Measurements from ENCODE around the gene KCNS1.
"Not testable (repeated sequence)": the region's sequence is repeated elsewhere in the genome, so short reads cannot be mapped to it uniquely, and the experiment has no call there.

Gene KCNS1

GRCh38 chr20:45073221-45073620, 27.7 kb downstream of the KCNS1 start:
- no peak for DNase-seq

- DNase-seq = no peak
Measured at GRCh38 chr20:45072066-45072465, 28.9 kb downstream of the KCNS1 start.

DNA sequence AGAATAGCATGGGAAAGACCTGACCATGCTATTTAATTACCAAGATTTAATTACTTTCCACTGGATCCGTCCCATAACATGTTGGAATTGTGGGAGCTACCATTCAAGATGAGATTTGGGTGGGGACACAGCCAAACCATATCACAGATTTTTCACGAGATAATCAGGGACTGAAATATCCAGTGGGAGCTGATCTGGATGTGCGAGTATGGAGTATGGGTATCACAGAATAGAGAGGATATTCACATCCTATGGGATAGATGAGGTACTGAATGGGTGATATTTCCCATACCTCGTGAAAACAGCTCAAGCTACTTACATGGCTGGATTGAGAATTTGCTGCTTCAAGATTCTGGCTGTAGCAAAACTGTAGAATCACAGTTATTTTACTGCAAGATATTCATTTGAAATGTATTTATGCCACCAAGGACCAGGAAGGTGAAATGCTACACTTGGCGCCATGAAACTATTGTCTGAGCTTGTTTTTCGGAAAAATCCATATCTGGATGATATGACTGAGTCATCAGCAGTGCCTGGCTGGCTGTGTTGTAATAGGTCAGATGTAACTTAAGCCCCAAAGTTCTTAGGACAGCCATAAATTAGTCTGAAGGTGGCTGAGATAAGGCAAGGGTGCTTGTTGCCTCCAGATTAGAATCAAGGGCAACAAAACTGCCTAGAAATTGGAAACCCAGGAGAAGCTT, 29.8 kb downstream of the KCNS1 start:
- DNase-seq = no peak

DNA sequence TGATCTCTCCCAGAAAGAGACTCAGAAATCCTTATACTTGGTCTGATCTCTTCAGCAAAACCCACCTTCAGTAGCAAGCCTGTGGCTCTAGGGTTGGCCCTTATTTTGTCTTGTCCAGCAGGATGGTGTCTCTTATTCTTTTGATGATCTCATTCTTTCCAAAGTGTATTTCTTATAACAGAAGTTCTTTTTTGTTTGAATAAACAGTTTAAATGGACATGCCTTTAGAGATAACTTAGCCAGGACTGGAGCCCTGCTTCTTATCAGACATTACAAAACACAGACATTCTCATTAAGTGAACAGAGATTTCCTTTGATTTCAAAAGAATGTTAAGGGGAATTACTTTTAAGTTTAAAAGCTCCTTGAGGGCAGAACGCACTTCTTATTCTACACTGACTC, 31.7 kb downstream of the KCNS1 start:
- DNase-seq = no peak

DNA sequence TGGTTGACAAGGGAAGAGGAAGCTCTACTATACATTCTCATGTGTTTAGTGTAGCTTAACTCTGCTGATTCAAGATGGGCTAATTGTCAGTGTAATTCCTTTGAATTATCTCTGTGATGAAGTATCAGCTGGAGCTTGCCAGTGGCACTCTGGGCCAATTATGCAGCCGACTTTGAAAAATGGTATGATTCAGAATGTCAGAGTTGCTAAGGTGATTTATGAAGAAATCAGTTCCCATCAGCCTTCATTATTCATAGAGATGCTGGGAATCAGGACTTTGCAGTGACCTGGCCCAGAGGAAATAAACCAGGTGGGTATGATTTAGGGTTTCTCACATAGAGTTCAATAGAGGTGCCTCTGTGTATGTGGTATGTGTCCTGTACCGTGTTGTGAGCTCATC, 33.4 kb downstream of the KCNS1 start:
- DNase-seq = no peak

GRCh38 chr20:45067087-45067486, 33.8 kb downstream of the KCNS1 start:
- no peak for DNase-seq

DNA sequence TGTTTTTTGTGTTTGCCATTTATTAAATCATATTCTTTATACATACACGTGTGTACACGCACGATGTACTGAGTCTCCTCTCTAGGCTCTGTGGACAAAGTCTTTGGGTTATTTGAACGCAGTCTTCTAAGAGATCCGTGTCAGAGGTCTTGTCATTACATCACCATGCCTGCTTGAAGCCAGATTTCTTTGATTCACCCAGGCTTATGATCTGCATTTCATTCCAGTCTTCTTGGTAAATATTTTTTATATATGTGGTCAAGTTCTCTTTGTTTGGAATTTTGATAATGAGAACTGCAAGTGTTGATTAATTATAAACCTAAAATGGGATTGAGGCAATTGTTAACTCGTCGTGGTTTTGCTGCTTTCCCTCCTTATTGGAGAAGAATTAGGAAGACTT, 34.6 kb downstream of the KCNS1 start:
- DNase-seq = no peak

GRCh38 chr20:45064812-45065211, 36.1 kb downstream of the KCNS1 start:
- DNase-seq = no peak

DNA sequence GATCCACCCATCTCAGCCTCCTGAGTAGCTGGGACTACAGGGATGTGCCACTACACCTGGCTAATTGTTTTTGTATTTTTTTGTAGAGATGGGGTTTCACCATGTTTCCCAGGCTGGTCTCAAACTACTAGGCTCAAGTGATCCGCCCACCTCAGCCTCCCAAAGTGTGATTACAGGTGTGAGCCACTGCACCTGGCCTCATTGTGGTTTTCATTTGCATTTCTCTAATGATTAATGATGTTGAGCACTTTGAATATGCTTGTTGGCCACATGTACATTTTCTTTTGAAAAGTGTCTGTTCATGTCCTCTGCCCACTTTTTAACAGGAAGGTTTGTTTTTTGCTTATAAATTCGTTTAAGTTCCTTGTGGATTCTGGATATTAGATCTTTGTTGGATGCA, 37.8 kb downstream of the KCNS1 start:
- not testable (repeated sequence) for DNase-seq

DNA sequence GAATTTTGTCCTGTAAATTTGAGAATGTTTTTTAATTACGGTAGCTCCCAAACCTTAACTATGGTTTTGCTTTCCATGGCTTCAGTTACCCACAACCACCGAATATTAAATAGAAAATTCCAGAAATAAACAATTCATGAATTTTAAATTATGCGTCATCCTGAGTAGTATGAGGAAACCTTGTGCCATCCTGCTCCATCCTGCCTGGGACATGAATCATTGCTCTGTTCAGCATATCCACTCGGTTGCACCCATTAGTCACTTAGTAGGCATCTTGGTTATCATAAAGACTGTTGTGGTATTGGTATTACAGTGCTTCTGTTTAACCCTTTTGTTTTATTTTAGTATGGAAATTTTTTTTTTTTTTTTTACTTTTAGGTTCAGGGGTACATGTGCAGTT, 39.7 kb downstream of the KCNS1 start:
- no peak for DNase-seq

GRCh38 chr20:45060294-45060693, 40.6 kb downstream of the KCNS1 start:
- no peak for DNase-seq

DNA sequence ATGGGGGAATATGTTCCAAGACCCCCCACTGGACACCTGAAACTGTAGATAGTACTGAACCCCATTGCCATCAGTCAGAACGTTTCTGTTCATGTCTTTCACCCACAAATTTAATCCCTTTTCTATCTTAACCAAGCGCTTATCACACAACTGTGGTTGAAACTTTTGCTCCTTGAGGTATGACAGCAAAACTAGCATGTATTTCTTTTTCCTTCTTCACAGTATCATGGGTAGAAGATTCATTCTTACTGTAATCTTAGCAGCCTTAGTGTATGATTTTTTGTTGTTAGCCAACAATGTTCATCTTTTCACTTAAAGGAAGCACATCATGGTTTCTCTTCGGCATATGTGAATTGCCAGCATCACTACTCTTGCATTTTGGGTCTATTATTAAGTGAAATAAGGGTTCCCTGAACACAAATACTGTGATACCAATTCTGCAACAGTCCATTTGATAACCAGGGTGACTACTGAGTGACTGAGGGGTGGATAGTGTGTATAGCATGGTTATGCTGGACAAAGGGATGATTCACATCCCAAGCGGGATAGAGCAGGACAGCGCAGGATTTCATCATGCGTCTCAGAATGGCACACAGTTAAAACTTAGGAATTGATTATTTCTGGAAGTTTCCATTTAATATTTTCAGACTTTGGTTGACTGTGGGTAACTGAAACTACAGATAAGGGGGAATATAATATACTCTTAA, 41.8 kb downstream of the KCNS1 start:
- DNase-seq = no peak

- DNase-seq = no peak
Measured at GRCh38 chr20:45058168-45058850, 42.6 kb downstream of the KCNS1 start.

DNA sequence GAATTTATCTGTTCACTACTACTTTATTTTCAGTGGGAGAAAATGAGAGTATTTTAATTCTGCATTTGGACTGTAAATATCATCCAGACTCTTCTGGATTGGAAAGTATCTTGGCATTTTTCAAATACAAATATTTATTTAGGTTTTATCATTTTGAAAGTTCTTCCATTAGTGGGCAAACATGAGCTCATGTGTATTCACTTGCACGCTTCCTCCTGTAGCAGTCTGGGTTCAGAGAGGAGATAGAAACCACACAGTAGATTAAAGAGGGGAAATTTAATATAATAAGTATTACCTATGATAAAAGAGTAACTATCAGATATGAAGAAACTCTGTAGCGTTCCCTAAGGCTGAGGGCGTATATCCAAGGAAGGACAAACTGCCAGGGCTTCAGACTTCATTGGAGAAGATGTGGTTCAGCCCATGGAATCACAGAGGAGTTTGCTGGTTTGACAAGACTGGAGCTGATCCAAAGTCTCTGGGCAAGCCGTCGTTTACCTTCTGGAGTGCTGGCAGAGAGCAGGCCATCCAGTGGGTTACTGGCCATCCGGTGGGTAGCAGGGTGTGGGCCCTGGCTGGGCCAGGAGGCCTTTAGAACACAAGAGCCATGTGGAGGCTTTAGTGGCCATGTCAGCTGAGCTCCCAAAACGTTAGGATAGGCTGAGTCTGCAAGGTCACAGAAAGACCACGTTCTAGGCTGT, 44.3 kb downstream of the KCNS1 start:
- DNase-seq = no peak

DNA sequence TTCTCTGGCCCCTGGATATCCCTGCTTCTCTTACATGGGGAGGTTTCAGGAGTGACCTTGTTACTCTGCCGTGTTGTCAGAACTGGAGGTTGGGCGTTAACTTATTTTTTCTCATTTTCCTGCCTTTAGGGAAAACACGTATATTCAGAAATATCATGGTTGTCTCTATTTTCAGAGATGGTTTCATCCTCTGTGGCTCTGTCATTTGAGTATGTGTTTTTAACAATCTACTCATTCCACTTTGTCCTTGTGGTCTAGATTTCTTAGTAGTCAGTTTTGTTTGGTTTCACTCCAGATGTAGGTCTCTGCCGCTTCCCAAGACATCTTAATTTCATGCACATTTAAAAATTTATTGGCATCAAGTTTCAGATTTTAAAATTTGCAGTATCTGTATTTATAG, 45.9 kb downstream of the KCNS1 start:
- no peak for DNase-seq

DNA sequence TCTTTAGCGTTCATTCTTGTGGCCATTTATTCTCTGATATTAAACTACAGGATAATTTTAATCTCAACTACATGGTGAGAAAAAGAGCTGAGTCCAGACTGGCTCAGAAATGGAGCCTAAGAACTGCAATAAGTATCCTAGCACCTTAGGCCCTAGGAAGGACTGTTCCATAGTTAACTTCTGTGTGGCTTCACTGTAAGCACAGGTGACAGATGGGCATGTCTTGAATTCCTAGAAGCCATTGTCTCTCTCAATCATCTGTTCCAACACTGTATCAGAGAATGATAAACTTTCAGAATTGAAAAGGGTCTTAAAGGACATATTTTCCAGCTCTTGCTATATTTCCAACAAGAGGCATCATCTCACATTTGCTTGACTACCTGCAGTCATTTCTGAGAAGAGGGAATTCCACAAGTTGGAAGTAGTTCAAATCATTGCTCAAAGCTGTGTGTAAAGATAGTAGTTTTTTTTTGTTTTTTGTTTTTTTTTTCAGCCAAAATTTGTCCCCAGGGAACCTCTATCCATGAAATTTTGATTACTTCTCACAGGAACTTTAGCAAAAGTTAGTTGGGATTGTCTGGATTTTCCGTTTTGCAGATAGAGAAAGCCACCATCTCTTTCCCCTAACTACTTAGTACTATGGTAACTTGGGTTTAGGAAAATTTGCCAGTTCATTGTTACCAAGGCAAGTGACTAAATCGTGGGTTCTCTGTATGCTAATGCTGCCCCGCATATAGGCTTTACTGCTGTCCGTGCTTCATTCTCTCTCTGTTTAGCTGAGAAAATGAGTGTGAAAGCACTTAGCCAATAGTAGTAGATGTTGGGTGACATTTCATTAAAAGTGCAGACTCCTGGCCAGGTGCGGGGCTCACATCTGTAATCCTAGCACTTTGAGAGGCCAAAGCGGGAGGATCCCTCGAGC, 47.2 kb downstream of the KCNS1 start:
- DNase-seq = no peak

DNA sequence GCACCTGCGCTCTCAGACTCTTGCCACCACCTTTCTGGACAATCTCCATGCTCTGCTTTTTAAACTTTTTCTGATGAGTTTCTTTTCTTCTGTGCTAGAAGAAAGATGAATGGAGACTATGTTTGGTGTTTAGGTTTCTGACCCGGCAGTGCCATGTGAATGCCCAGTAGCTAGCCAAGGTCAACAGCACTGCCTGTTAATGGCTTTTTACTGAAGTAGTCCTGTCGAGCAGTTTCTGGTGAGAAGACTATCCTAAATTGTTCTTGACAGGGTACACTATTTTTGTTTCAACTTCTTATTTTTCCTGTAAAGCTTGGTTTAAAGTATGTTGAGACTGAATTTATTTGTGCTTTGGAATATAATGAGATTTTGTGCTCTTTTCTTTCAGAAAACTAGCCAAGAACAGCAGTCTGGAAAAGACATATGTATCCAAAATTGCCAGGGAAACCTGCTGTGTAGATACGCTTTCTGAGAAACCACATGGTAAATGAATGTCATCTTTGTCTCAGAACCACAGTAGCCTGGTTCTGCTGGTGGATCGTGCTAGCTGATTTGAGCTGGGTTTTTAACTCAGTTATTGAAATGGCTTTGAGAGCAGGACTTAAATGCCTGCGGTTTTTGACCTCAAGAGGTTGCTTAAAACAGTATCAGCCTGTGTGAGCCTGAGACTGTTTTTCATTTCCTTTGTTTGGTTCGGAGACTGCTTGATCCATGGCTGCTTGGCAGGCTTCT, 48.1 kb downstream of the KCNS1 start:
- no peak for DNase-seq

- no peak for DNase-seq
Measured at GRCh38 chr20:45051204-45052060, 49.5 kb downstream of the KCNS1 start.

- no peak for DNase-seq
Measured at GRCh38 chr20:45049904-45050471, 50.9 kb downstream of the KCNS1 start.

- no peak for DNase-seq
Measured at GRCh38 chr20:45049438-45049837, 51.5 kb downstream of the KCNS1 start.
